A549 treated with DMSO at 1 μM for 4 hours (cell line): ENCODE data around the gene ZNF628. TPM values are rescaled to one million over a fixed set of nuclear protein-coding genes. Genes with fewer than 3 reads are reported as not detected.

Source experiments
- total RNA-seq: library from RNA; stranded (reverse); fragments of 200-300 nt; extraction: Qiagen RNA extraction; gene quantifications from 5 replicates; pipeline ENCODE4 v1.2.3, GENCODE V29; 2022; ENCODE audit warnings: low read depth

The ZNF628 gene
- total RNA-seq: 3.7 to 10.2 TPM (median 6.9 TPM) in 5 replicates

GRCh38 chr19:55476100-55476775 is at the start of gene ZNF628:
ZNF628 (plus strand) TSS chr19:55476617; CDS start chr19:55479911, 3,294 bp downstream.

GRCh38 chr19:55443045-55443823 is 33.2 kb upstream of the ZNF628 start, which contains the start of gene SHISA7:
SHISA7 (minus strand) TSS chr19:55443300; CDS start chr19:55442863, 437 bp downstream.

GRCh38 chr19:55461259-55461973 is 15.0 kb upstream of the ZNF628 start, which contains the start of gene ISOC2:
ISOC2 (minus strand) TSS chr19:55461642; CDS start chr19:55456486, 5,156 bp downstream.

GRCh38 chr19:55464662-55465054 is 11.8 kb upstream of the ZNF628 start, which contains the start of gene C19orf85:
C19orf85 (minus strand) TSS chr19:55464751; CDS start chr19:55464554, 197 bp downstream.

GRCh38 chr19:55484593-55485438 is 8.4 kb downstream of the ZNF628 start, which contains the start of gene NAT14:
NAT14 (plus strand) TSS chr19:55485188; CDS start chr19:55485709, 521 bp downstream.

GRCh38 chr19:55487924-55488687 is 11.7 kb downstream of the ZNF628 start, which contains the start of gene SSC5D:
SSC5D (plus strand) TSS chr19:55488436; CDS start chr19:55488590, 154 bp downstream.

Other genes starting within 250 kb of the ZNF628 start
- 3.2 to 7.0 TPM (median 4.7 TPM) in 5 replicates for gene TMEM86B, start 247.9 kb upstream of the ZNF628 start, total RNA-seq
- 93.5 to 137 TPM (median 122 TPM) in 5 replicates for gene PPP6R1, start 217.6 kb upstream of the ZNF628 start, total RNA-seq
- gene HSPBP1, start 196.5 kb upstream of the ZNF628 start, total RNA-seq: 118 to 148 TPM (median 139 TPM) in 5 replicates
- gene BRSK1, start 192.6 kb upstream of the ZNF628 start, total RNA-seq: 3.4 to 5.4 TPM (median 4.8 TPM) in 5 replicates
- not detected in 5 replicates for gene TMEM150B, start 151.3 kb upstream of the ZNF628 start, total RNA-seq
- gene KMT5C, start 136.7 kb upstream of the ZNF628 start, total RNA-seq: 7.5 to 12.2 TPM (median 9.8 TPM) in 5 replicates
- 0.93 to 1.6 TPM (median 1.0 TPM) in 5 replicates for gene COX6B2, start 121.9 kb upstream of the ZNF628 start, total RNA-seq
- gene GARIN5B, start 113.4 kb upstream of the ZNF628 start, total RNA-seq: 0.11 to 0.24 TPM (median 0.18 TPM) in 5 replicates
- gene IL11, start 106.2 kb upstream of the ZNF628 start, total RNA-seq: 80.6 to 115 TPM (median 100 TPM) in 5 replicates
- 1.2 to 3.3 TPM (median 2.2 TPM) in 5 replicates for gene TMEM190, start 99.8 kb upstream of the ZNF628 start, total RNA-seq
- 2.3 to 10.5 TPM (median 6.4 TPM) in 5 replicates for gene TMEM238, start 92.3 kb upstream of the ZNF628 start, total RNA-seq
- 2,493 to 3,190 TPM (median 2,735 TPM) in 5 replicates for gene RPL28, start 90.7 kb upstream of the ZNF628 start, total RNA-seq
- 269 to 476 TPM (median 433 TPM) in 5 replicates for gene UBE2S, start 68.8 kb upstream of the ZNF628 start, total RNA-seq
- gene SHISA7, start 33.3 kb upstream of the ZNF628 start, total RNA-seq: 0.01 TPM in 1 of 5 replicates, not detected in the others
- gene ISOC2, start 15.0 kb upstream of the ZNF628 start, total RNA-seq: 54.0 to 64.5 TPM (median 63.3 TPM) in 5 replicates
- not detected in 5 replicates for gene C19orf85, start 11.9 kb upstream of the ZNF628 start, total RNA-seq
- 38.9 to 58.1 TPM (median 52.3 TPM) in 5 replicates for gene NAT14, start 8.6 kb downstream of the ZNF628 start, total RNA-seq
- gene SSC5D, start 11.8 kb downstream of the ZNF628 start, total RNA-seq: 0.57 to 1.6 TPM (median 0.99 TPM) in 5 replicates
- gene SBK2, start 60.5 kb downstream of the ZNF628 start, total RNA-seq: 2.0 to 2.9 TPM (median 2.2 TPM) in 5 replicates
- gene SBK3, start 68.9 kb downstream of the ZNF628 start, total RNA-seq: 1.7 to 2.4 TPM (median 2.2 TPM) in 5 replicates
- 14.6 to 28.1 TPM (median 24.1 TPM) in 5 replicates for gene ZNF579, start 104.2 kb downstream of the ZNF628 start, total RNA-seq
- 22.2 to 26.3 TPM (median 25.2 TPM) in 5 replicates for gene FIZ1, start 122.9 kb downstream of the ZNF628 start, total RNA-seq
- 12.1 to 19.8 TPM (median 17.6 TPM) in 5 replicates for gene ZNF524, start 123.7 kb downstream of the ZNF628 start, total RNA-seq
- gene ZNF865, start 129.0 kb downstream of the ZNF628 start, total RNA-seq: 7.2 to 14.6 TPM (median 13.0 TPM) in 5 replicates
- gene ZNF784, start 147.9 kb downstream of the ZNF628 start, total RNA-seq: 4.6 to 7.3 TPM (median 6.2 TPM) in 5 replicates
- 27.7 to 54.4 TPM (median 43.3 TPM) in 5 replicates for gene ZNF580, start 164.4 kb downstream of the ZNF628 start, total RNA-seq
- gene ZNF581, start 167.0 kb downstream of the ZNF628 start, total RNA-seq: 41.4 to 47.7 TPM (median 45.7 TPM) in 5 replicates
- gene CCDC106, start 171.6 kb downstream of the ZNF628 start, total RNA-seq: 12.4 to 17.8 TPM (median 15.3 TPM) in 5 replicates
- gene U2AF2, start 178.4 kb downstream of the ZNF628 start, total RNA-seq: 262 to 319 TPM (median 307 TPM) in 5 replicates
- gene EPN1, start 198.6 kb downstream of the ZNF628 start, total RNA-seq: 135 to 217 TPM (median 182 TPM) in 5 replicates